HG02759 (cell line): ENCODE results near the gene PHGDH.
A peak's percentile ranks its signal among the peaks of the same experiment; 100 is the strongest.
"Not testable (repeated sequence)": the region's sequence is repeated elsewhere in the genome, so short reads cannot be mapped to it uniquely, and the experiment has no call there.

Source experiments
- ATAC-seq: cut with Tn5 transposase; IDR thresholded peaks from one replicate; pipeline ENCODE4 v1.9.1; 2021; ENCODE audit warnings: mild to moderate bottlenecking, moderate library complexity; ENCODE audit not compliant: unreplicated experiment

The PHGDH gene

DNA sequence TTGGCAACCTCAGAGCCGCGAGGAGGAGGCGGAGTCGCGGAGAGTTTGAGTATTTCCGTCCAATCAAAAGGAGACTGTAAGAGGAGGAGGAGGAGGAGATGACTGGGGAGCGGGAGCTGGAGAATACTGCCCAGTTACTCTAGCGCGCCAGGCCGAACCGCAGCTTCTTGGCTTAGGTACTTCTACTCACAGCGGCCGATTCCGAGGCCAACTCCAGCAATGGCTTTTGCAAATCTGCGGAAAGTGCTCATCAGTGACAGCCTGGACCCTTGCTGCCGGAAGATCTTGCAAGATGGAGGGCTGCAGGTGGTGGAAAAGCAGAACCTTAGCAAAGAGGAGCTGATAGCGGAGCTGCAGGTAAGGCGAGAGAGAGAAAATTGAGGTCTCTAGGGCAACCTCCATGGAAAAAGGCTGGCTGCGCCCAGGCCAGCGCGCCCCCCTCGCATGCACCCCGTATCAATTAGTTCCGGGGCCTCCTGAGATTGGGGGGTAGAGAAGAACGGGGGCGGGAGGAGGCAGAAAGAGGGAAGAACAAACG, at the start of gene PHGDH:
PHGDH (plus strand) TSS at position 131 of the 538 bp plus-strand sequence; CDS start at position 220, 89 bp downstream.
- peak; percentile 87 for ATAC-seq

DNA sequence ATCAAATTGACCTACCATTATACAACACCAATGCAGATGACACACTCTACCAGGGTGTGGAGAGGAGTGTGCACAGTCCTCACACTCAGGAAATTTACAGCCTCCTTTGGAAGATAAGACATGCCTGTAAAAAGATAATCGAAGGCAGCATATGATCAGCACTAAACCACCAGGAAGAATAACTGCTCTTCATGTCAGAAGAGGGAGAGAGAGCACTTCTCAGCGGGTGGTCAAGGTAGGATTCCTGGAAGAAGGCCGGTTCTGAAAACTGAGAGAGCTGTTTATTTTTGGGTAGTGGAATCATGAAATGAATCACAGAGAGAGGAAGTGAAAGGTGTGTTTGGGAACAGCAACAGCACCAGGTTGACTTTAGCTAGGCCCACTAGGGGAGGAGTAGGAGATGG, 49.7 kb upstream of the PHGDH start:
- peak; percentile 76 for ATAC-seq

DNA sequence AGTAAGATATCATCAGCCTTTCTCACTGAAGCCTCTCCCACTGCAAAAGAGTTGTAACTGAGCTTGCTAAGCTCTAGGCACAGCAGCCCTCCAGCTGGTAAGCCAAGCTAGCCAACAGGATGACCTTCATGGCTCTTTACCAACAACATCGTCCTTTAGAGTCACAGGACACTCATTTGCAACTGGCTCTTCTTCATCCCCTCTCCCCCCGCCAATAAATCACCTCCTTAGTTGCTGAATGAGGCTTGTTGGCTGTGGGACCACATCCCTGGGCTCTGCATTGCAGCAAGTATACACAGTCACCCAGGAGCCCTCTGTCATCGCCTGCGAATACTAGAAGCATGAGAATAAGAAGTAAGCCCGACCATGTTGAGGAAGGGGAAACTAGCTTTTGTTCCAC, 47.7 kb upstream of the PHGDH start:
- ATAC-seq, result no peak

DNA sequence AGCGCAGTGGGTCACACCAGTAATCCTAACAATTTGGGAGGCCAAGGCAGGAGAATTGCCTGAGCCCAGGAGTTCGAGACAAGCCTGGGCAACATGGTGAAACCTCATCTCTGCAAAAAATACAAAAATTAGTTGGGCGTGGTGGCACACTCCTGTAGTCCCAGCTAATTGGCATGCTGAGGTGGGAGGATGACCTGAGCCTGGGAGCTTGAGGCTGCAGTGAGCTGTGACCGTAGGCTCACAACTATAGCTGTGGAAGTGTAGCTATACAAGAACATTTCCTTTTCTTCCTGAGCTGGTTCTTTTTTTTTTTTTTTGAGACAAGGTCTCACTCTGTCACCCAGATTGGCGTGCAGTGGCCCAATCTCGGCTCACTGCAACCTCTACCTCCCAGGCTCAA, 44.6 kb upstream of the PHGDH start:
- ATAC-seq, result no peak

DNA sequence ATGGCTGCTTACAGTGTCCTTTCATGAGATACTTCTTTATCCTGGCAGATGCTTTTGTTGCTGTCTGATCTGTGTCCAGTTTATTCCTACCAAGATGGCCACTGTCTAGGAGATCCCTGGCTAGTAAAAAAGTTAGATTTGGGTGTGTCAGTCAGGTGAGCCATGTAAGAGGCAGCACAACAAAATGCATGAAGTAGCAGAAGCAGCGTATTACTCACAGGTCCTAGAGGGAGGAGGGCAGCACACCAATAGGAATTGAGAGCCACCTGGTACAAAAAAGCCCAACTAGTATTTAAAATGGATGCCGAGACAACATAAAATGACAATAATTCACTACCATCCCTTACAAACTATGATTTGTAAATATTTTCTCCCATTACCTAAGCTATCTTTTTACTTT, 40.8 kb upstream of the PHGDH start:
- ATAC-seq, result no peak

DNA sequence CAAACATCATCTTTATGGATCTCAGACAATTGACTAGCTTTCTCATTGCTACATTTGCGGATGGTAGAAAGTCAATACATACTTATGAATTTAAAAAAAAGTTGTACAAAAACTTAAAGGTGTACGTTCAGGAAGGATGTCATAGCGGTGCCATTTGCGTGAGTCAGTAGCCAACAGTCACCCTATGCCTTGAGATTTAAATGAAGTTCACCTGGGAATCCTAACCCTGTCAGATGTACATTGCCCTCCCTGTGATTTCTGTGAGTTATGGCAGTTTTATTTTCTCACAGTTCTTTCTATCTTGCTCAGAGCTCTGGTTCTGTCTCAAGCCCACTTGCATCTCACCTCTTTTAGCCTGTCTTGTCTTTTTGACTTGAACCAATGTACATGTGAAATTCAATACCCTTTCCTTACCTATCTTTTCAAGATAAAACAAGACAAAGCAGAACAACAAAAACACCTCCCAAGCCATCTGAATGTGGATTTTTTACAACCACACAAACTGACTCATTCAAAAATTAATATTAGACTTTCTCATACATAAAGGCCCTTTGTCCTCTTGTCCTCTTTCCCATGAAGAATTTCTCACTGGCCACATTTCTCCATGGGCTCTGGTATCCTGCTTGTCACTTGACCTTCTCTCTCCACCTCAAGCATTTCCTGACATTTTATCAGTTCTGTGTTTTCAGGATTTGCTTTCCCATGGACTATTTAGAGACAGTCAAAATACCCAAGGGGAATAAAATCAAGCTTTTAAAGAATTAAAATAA, 38.4 kb upstream of the PHGDH start:
- ATAC-seq, result no peak

DNA sequence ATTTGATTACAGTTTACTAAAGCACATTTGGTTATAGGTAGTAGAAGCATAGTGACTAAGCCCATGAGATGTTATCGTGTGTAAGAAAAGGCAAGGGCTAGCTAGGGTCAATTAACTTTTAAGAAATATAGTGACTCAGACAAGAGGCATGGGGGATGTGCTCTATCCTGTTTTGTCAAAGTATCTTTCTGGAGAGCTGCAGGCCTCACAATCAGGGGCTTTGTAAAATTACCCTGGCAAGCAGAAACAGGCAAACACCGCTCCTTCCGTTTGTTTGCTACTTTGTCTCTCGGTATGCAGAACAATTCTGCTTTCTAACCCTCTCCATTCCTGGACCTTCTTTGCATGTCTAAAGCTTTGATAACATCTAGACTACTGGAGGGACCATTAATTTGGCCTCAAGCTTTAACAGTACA, 37.6 kb upstream of the PHGDH start:
- no peak for ATAC-seq

DNA sequence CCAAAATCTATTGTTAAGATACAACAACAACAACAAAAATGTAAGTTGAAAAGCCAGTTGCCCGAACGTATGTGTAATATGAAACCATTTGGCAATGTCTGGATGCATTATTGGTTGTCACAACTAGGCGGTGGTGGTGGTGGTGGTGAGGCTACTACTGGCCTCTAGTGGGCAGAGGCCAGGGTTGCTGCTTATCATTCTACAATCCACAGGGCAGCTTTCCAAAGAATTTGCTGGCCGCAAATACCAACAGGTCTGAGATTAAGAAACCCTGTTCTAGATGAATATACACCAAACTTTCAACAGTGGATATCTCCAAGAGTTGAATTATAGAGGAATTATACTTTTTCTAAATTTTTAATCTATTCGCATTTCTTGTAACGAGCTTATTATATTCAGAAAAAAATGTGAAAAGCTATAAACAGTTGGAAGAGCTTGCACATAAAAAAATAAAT, 36.9 kb upstream of the PHGDH start:
- no peak for ATAC-seq

DNA sequence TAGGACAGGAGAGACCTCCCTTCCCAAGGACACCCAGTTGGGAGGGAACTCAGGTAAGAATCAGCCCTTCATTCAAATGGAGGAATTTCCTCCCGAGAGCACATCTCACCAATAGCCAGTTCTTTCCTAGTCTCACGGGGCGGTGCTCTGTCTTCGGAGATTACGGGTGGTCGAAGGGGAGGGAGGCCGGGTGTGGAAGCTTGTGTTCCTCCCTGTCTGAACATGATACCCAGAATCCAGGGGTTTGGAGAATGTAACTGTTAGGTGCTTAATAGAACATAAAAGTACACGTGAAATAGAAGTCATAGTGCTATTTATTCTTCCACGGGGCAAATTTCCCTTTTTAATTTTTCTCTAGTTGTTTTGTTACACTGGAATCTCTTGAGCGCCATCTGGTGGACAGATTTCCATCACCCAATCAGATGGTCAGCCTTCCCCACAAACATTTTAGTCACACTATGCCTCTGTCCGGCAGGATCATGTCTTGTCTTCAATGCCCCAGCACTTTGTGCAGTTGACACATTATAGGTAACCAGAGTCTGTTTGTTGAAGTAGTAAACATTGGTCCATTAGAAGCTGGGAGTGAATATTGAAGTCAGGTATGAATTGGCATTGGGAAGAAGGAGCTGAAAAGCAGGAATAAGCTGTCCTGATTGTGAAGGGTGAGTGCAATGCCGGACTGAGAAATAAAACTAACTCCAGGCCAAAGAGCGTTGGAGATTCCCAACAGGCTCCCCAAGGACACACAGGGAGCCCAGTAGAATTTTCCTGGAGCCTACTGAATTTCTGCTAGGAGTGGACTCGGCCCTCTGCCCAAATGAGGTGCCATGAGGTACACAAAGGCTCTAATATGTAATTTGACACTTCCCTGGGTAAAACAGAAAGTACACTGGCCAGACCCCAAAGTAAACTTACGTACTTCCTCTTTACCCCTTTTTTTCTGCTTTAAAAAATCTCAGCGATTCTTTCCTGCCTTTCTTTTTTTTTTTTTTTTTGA, 36.1 kb upstream of the PHGDH start:
- peak; percentile 73 for ATAC-seq

DNA sequence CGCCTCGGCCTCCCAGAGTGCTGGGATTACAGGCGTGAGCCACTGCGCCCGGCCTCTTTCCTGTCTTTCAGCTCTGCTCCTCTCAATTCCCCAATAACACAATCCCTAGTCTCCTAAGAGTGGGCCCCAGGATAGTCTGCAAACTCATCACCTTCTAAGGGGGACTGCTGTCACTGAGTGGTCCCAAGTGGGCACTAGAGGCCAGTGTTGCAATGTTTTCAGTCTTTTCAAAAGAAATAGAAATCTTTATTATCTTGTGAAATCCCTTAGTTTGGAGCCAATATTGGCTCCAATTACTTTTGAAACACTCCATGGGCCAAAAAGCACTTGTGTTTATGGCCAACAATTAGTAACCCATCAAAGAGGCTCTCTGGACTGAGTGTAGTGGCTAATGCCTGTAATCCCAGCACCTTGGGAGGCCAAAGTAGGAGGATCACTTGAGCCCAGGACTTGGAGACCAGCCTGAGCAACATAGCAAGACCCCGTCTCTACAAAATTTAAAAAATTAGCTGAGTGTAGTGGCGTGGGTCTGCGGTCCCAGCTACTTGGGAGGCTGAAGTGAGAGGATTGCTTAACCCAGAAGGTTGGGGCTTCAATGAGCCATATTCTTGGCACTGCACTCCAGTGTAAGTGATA, 35.0 kb upstream of the PHGDH start:
- no peak for ATAC-seq

DNA sequence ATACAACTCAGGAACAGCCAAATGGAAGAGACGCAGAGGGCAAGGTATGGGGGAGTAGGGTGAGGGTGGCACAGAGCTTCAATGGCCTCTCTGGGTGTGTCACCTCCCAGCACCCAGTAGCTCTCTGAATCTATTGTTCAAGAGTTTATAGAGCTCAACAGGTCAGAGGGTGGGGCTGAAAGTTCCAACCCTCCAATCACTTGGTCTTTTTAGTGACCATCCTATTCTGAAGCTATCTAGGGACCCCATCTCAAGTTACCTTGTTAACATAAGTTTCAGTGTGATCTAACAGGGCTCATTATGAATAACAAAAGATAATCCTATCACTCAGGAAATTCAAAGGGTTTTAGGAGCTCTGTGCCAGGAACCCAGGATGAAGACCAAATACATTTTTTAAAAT, 32.5 kb upstream of the PHGDH start:
- no peak for ATAC-seq

DNA sequence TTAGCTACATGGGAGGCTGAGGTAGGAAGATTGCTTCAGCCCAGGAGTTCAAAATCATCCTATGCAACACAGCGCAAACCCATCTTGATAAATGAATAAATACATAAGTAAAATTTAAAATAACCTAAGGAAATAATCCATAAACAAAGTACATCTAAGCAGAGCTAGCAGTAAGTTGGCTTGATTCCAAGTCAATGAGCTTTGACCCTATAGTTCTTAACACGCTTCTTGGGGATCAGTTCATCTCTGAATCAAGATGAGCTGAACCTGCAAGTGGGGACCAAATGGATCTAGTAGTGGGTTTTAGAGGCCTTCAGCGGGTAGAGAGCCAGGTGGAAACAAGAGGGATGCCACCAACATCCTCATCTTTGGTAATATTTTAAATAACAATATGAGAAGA, 31.5 kb upstream of the PHGDH start:
- no peak for ATAC-seq

DNA sequence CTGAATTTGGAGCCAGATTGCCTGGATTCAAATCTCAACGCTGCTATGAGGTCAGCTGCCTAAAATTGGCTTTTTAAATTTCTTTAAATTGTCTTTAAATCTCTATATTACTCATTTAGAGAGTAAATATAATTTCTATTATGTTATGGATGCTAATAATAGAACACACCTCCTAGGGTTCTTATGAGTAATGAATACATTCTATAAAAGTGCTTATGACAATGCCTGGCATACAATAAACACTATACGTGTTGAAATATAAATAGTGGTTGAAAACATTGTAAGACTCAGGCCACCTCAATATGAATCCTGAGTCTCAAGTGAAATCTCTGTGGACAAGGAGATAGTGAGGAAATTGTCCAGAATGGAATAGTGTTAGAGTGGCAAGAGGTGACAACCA, 31.0 kb upstream of the PHGDH start:
- ATAC-seq, result no peak

DNA sequence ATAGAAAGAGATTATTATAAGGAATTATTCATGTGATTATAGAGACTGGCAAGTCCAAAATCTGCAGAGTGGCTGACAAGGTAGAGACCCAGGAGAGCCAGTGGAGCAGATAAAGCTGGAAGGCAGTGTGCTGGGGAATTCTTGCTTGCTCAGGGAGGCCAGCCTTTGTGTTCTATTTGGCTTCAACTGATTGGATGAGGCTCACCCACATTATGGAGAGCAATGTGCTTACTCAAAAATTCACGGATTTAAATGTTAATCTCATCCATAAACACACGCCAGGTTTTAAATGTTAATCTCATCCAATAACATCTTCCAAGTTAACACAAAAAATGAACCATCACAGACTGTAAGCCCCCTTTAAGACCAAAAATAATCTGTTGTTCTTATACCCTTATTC, 30.2 kb upstream of the PHGDH start:
- ATAC-seq, result no peak

DNA sequence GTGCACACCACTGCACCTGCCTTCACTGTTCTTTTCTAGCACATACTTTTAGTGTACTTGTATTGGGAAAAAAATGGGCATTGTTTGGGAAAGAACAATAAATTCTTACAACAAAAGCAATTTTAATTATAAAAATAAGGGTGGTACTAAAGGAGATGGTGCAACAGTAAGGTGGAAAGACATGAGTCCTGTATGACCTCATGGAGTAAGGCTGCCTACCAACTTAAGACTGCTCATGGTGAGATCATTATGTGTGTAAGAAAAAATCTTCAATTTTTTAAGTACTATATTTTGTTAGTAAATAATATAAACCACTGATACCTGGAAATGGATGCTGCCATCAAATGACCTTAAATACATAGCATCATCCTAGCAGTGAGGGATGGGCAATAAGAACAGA, 29.6 kb upstream of the PHGDH start:
- no peak for ATAC-seq

DNA sequence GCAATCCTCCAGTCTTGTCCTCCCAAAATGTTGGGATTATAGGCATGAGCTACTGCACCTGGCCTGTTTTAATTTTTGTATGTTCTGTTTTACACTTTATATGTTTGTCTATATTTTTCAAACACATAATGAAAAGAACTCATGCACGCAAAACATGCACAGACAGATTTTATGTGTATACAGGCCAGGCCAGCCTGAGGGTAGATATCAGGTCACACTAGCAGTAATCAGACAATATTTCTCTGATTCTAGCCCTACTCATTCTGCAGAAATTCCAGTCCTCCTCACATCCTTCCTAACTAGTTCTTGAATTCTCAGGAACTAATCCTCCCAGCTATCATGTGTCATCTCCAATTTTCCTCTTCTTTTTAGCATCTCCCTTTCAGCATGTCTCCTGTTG, 27.8 kb upstream of the PHGDH start:
- no peak for ATAC-seq

DNA sequence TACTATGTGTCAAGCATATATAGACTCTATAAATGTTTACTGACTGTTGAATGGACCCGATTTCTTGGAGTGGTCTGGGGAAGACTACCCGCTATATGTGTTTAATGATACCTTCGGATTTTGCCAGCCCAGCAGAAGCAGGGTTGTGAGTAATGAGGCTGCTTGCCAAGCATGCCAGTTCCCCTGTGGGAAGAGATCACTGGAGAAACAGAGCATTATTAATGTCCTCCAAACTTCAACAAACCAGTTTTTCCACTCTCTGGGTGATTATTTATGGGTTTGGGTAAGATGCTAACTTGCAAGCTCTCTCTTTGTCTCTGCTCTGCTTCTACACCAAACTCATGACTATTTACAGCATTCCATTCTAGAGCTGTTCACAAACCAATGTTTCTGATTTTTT, 25.1 kb upstream of the PHGDH start:
- ATAC-seq, result no peak

DNA sequence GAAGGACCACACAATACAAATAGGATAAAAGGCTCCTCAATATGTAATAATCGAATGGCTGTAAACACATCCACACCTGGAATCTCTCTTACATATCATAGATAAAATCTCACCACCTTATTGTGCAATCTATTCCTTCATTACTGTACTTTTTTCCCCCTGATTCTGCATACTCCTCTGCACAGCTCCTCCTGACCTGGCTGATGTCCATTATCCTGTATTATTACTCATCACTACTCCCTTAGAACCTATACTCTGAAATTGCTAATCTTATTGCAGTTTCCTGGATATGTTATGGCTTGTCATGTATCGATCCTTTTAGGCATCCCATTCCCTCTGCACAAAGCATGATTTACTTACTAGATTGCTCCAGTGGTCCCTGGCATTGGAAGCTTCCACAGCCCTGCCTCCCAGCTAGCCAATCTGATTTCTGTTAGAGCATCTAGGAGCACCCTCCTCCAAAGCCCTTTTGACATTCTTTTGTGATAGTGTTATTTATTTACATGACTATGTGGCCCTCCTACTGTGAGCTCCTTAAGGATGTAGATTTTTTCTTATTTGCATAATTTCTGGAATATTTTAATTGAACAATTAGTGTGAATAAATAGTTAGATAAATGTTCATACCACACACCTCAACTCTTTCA, 24.2 kb upstream of the PHGDH start:
- ATAC-seq, result no peak

DNA sequence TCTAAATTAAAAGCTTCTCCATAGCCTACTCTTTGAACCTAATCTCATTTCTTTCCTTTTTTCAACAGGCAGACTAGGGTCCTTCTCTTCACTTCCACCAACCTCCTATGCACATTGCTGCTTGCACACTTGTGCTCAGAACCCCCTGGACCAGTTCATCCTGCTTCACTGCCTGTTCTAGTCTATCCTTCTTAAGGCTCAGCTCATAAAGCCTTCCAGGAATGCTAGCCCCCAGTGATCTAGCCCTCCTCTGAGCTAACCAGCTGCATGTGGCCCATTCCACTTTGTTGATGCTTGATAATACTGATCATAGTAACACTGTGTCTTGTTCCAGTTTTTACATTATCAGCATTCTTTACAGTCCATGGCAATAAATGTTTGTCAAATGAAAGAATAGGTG, 22.9 kb upstream of the PHGDH start:
- no peak for ATAC-seq

DNA sequence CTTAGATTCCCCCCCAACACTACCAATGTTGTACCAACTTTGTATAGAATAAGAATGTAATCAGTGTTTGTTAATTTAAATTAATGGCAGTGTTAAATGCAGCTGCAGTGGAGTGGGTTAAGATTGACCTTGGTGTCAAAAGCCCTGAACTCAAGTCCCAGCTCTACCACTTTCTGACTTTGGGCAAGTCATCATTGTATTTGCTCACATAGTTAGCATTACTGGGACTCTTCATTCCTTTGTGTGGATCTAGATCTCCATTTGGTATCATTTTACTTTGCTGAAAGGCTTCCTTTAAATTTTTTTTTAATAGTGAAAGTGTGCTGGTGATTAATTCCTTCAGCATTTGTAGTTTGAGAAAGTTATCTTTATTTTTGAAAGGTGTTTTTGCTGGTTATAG, 22.2 kb upstream of the PHGDH start:
- ATAC-seq, result no peak

DNA sequence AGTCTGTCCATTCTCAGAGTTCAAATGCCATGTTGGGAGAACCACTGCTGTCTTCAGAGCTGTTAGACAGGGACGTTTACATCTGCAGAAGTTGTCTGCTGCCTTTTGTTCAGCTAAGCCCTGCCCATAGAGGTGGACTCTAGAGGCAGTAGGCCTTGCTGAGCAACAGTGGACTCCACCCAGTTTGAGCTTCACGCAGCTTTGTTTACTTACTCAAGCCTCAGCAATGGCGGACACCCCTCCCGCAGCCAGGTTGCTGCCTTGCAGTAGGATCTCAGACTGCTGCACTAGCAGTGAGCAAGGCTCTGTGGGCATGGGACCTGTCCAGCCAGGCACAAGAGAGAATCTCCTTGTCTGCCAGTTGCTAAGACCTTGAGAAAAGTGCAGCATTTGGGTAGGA, 14.9 kb upstream of the PHGDH start:
- ATAC-seq, result not testable (repeated sequence)
